Esophagus (tissue), 2 donors: ENCODE results near the gene NEO1. TPM values are rescaled to one million over a fixed set of nuclear protein-coding genes. Genes with fewer than 3 reads are reported as not detected.
"Not testable (repeated sequence)": the region's sequence is repeated elsewhere in the genome, so short reads cannot be mapped to it uniquely, and the experiment has no call there.

ENCODE experiments used
- H3K27ac ChIP-seq, 2 donors: one replicate each; pipeline ENCODE4 v1.5.1; 2013; ENCODE audit warnings: low read depth in 2 of 2, mild to moderate bottlenecking in 2 of 2, inconsistent platforms in 1 of 2, low read length in 1 of 2, moderate library complexity in 1 of 2
- H3K27me3 ChIP-seq, 2 donors: one replicate each; pipeline ENCODE4 v1.6.1; 2013; ENCODE audit warnings: low read length in 2 of 2, control low read depth in 1 of 2, mild to moderate bottlenecking in 1 of 2; ENCODE audit not compliant: insufficient read depth in 2 of 2, control insufficient read depth in 1 of 2
- H3K36me3 ChIP-seq, 2 donors: one replicate each; pipeline ENCODE4 v1.6.1; 2013; ENCODE audit warnings: low read length in 1 of 2; ENCODE audit not compliant: control insufficient read depth in 2 of 2, insufficient read depth in 2 of 2
- H3K4me1 ChIP-seq, 2 donors: one replicate each; pipeline ENCODE4 v1.6.1; 2013; ENCODE audit warnings: low read length in 1 of 2; ENCODE audit not compliant: control insufficient read depth in 2 of 2, insufficient read depth in 2 of 2
- H3K4me3 ChIP-seq, 2 donors: one replicate each; pipeline ENCODE4 v1.5.1; 2013; ENCODE audit warnings: low read length in 2 of 2, mild to moderate bottlenecking in 2 of 2, low read depth in 1 of 2, moderate library complexity in 1 of 2
- H3K9me3 ChIP-seq, 2 donors: one replicate each; pipeline ENCODE4 v1.6.1; 2013; ENCODE audit warnings: mild to moderate bottlenecking in 2 of 2, low read depth in 1 of 2, low read length in 1 of 2, moderate library complexity in 1 of 2; ENCODE audit not compliant: control insufficient read depth in 2 of 2, insufficient read depth in 1 of 2
- WGBS, 2 donors: extraction: QIAGEN DNeasy Blood & Tissue Kit; methylation state at CpG; one replicate each; pipeline ENCODE4 v1.1.7; 2013; 5-methylcytosine and 5-hydroxymethylcytosine counted together
- polyA plus RNA-seq, 2 donors: library from polyadenylated mRNA; stranded (reverse); fragments of 200-250 nt; gene quantifications; one replicate each; pipeline ENCODE4 v1.2.3, GENCODE V29; 2013
- donor health status: healthy with polysubstance abuse.
- donor health status: Bipolar disorder and iron deficiency.

The NEO1 gene
- polyA plus RNA-seq, 2 donors: 5.7 to 7.3 TPM

DNA sequence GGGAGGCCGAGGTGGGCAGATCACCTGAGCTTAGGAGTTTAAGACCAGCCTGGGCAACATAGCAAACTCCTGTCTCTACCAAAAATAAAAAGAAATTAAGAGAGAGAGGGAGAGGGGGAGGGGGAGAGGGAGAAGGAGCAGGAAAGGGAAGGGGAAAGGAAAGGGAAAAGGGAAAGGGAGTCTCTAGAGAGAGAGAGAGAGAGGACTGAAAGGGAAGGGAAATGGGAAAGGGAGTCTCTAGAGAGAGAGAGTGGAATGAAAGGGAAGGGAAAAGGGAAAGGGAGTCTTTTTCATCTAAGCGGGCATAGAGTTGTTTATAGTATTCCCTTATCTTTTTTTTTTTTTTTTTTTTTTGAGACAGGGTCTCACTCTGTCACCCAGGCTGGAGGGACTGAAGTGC lies 148.1 kb downstream of the NEO1 start:
- H3K36me3 ChIP-seq: no peaks in the 10 kb centered on the region
- no peaks in the 10 kb centered on the region for H3K27me3 ChIP-seq
- 96 to 98% methylated on average over 2 of the region's 2 CpGs for WGBS, 2 donors
- H3K4me1 ChIP-seq: no peaks in the 10 kb centered on the region
- H3K9me3 ChIP-seq: no peaks in the 10 kb centered on the region
- no peak overlapping the region for H3K27ac ChIP-seq
- no peak overlapping the region for H3K4me3 ChIP-seq

DNA sequence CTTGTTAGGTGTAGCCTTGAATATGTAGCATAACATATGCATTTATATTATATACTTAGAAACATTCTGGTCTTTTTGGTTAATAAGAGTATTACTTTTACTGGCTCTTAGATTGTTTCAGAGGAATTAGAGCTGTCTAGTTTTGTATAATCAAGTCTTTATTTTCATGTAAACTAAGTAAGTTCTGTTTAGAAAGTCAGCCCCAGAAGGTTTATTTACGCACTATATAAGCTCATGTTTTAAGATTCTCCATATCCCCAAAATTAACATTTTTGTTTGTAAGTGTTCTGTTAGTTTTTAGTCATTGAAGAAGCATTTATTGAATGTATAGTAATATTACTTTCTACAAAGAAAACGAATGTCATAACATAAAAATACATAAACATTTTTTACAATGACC lies 158.4 kb downstream of the NEO1 start:
- Histone ChIP-seq H3K4me1 (no peaks in the 10 kb centered on the region), H3K9me3 (no peaks in the 10 kb centered on the region), H3K27me3 (no peaks in the 10 kb centered on the region), H3K4me3 (no peak overlapping the region), H3K36me3 (no peaks in the 10 kb centered on the region), H3K27ac (no peak overlapping the region)
- WGBS, 2 donors: 68 to 83% methylated on average over 2 of the region's 2 CpGs

DNA sequence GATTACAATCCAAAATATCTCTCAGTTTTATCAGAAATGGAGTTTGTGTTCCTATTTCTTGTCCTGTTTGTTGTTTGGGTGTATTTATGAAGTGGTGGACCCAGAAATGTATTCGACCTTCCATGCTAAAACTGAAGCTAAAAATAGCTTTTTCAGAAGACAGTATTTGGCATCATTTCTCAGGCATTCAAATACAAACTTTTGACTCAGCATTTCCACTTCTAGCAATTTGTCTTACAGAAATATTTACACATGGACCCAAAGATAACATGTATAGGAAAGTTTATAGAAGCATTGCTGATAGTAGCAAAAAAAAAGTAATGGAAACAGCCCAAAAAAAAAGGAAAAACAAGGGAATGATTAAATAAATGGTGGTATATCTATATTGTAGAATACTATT lies 160.2 kb downstream of the NEO1 start:
- no peaks in the 10 kb centered on the region for H3K4me1 ChIP-seq
- WGBS, 2 donors: 35 to 39% methylated on average over 1 of the region's 1 CpG
- no peaks in the 10 kb centered on the region for H3K9me3 ChIP-seq
- H3K36me3 ChIP-seq: no peaks in the 10 kb centered on the region
- no peak overlapping the region for H3K27ac ChIP-seq
- no peaks in the 10 kb centered on the region for H3K27me3 ChIP-seq
- no peak overlapping the region for H3K4me3 ChIP-seq

DNA sequence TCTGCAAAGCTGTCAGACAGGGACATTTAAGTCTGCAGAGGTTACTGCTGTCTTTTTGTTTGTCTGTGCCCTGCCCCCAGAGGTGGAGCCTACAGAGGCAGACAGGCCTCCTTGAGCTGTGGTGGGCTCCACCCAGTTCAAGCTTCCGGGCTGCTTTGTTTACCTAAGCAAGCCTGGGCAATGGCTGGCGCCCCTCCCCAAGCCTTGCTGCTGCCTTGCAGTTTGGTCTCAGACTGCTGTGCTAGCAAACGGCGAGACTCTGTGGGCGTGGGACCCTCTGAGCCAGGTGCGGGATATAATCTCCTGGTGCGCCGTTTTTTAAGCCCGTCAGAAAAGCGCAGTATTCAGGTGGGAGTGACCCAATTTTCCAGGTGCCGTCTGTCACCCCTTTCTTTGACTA lies 169.2 kb downstream of the NEO1 start:
- H3K36me3 ChIP-seq, H3K4me3 ChIP-seq, H3K4me1 ChIP-seq, H3K9me3 ChIP-seq, H3K27me3 ChIP-seq, H3K27ac ChIP-seq: not testable (repeated sequence)
- 88% methylated on average over 11 of the region's 11 CpGs for WGBS, 2 donors

DNA sequence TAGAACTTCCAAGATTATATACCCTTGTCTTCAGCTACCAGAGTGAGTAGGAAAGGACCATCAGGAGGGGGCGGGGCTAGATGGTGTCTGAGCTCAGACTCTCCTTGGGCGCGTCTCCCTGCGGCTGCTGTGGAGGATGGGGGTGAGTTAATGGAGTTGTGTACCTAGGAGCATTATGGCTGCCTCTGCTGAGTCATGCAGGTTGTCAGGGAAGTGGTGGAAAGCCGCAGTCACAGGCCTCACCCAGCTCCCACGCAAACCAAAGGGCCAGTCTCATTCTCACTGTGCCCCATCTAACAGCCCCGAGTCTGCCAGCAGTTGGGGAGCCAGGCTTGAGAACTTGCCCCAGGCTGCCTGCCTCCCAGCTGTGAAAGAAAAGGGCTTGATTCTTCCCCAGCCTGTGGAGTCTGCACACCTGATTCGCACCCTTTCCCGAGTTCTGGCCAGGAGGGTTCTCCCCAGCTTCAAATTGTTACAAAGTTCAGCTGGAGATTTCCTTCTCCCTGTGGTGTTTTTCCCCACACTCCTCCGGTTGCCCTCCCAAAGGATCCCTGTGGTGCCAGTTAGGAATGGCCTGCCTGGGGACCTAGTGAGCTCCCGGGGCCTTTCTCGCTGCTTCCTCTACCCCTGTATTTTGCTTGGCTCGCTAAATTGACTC lies 173.2 kb downstream of the NEO1 start:
- Histone ChIP-seq H3K9me3 (no peaks in the 10 kb centered on the region), H3K4me1 (no peaks in the 10 kb centered on the region), H3K27ac (no peak overlapping the region), H3K36me3 (no peaks in the 10 kb centered on the region), H3K27me3 (no peaks in the 10 kb centered on the region), H3K4me3 (no peak overlapping the region)
- 84 to 86% methylated on average over 13 of the region's 13 CpGs for WGBS, 2 donors

DNA sequence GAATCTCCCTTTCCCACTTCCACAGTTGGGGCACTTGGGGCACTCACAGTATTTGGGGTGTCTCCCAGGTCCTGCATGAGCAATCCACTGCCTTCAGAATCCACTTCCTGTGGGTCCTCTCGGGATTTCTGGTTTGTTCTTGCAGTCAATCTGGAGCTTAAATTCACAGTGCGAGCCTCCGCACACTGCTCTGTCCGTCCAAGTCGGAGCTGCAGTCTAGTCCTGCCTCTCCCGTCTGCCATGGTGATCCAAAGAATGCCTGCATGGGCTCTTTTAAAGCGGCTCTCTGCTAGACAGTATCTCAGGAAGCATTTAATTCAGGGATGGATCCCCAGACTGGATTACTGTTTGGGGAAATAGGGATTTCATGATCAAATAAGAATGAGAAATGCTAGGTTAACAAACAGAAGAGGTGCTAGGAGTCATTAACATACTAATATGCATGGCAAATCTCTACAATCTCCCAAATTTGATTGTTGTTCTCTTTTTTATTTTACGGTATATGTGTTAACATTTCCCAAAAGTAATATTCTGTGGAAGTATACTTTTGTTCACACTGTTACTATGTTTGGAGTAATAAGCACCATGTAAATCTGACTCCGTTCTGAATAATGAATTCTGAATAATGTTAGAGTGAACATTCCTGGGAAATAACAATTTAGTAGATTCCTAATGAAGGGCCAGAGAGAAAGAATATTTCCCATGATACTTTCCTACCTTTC lies 174.0 kb downstream of the NEO1 start:
- no peaks in the 10 kb centered on the region for H3K27me3 ChIP-seq
- no peaks in the 10 kb centered on the region for H3K9me3 ChIP-seq
- 83 to 86% methylated on average over 9 of the region's 9 CpGs for WGBS, 2 donors
- H3K4me1 ChIP-seq: no peaks in the 10 kb centered on the region
- no peaks in the 10 kb centered on the region for H3K36me3 ChIP-seq
- no peak overlapping the region for H3K4me3 ChIP-seq
- H3K27ac ChIP-seq: no peak overlapping the region

DNA sequence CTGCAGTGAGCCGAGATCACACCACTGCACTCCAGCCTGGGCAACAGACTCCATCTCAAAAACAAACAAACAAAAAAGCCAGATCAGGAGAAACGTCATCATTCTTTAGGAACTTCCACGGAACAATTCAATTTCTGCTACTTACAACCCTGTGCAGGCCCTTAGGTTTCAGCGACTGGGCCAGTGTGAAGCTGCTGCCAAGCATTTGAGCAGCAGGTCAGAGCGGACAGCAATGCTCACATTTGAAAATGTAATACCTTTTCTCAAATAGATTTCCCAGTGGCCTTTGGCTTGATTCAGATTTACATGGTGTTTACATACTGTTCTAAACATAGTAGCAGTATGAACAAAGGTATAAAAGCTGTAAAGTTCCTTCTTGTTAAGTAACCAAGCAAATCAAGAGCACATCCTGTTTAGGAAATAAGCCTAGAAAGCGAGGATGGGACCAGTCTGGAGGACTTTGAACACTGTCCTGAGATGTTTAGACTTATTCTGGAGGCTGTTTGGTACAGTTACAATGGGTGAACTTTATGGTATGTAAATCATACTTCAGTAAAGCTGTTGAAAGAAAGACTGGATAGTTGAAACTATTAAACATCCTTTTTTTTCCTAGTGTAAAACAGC lies 175.3 kb downstream of the NEO1 start:
- H3K36me3 ChIP-seq: no peaks in the 10 kb centered on the region
- no peaks in the 10 kb centered on the region for H3K27me3 ChIP-seq
- H3K4me1 ChIP-seq: peaks cover 0 to 2% of the 10 kb centered on the region in 2 donors
- WGBS, 2 donors: 71 to 77% methylated on average over 6 of the region's 6 CpGs
- H3K27ac ChIP-seq: no peak overlapping the region
- no peaks in the 10 kb centered on the region for H3K9me3 ChIP-seq
- no peak overlapping the region for H3K4me3 ChIP-seq

DNA sequence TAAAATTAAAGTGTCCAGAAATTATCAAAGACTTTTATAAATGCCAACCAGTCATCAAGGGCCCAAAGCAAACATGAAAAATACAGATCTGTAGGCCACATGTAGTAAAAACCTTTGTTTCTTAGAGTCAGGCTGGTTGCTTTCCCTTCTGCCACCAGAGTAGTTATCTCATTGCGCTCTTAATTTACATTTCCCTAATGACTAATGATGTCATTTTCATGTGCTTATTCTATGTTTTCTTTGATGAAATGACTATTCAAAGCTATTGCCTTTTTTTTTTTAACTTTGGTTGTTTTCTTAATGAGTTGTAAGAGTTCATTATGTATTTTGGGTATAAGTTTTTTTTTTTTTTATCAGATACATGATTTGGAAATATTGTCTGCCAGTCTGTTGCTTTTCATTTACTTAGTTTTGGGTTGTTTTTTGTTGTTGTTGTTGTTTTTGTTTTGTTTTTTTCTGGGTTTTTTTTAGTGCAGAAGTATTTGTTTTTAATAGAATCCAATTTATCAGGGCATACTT lies 175.9 kb downstream of the NEO1 start:
- no peaks in the 10 kb centered on the region for H3K36me3 ChIP-seq
- no peaks in the 10 kb centered on the region for H3K27me3 ChIP-seq
- 94% methylated on average over 1 of the region's 1 CpG for WGBS, 2 donors
- no peak overlapping the region for H3K27ac ChIP-seq
- H3K4me3 ChIP-seq: no peak overlapping the region
- H3K4me1 ChIP-seq: peaks cover 0 to 2% of the 10 kb centered on the region in 2 donors
- H3K9me3 ChIP-seq: no peaks in the 10 kb centered on the region

DNA sequence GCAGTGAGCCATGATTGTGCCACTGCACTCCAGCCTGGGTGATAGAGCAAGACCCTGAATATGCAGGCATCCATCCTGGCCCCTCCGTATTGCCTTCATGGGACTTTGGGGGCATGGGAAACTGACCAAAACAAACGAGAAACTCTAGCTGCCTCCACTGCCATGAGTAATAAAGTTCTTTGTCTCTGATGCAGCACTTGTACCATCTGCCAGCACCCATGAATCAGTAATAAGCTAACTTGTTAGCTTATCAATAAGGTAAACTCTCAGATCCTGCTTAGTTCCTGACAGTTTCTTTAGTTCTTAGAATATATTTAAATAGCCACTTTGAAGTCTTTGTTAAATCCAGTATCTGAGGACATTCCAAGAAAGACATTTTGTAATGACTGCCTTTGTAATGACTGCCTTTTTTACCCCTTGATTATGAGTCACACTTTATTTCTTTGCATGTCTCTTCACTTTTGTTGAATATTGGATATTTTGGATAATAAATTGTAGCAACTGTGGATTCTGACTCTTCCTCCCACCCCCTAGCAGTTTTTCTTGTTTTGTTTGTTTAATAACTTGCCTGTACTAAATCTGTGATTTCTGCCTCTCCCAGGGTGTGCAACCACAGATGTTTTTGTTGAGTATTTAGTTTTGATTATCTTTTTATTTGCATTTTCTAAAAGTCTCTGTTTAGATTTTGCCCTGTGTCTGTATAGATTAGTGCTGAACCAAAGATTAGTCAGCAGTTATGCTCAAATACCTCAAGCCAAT lies 179.6 kb downstream of the NEO1 start:
- H3K4me1 ChIP-seq: peaks cover 0 to 2% of the 10 kb centered on the region in 2 donors
- H3K27me3 ChIP-seq: no peaks in the 10 kb centered on the region
- H3K4me3 ChIP-seq: no peak overlapping the region
- H3K27ac ChIP-seq: no peak overlapping the region
- H3K9me3 ChIP-seq: no peaks in the 10 kb centered on the region
- WGBS, 2 donors: 35 to 56% methylated on average over 2 of the region's 2 CpGs
- peaks cover 0 to 3% of the 10 kb centered on the region in 2 donors for H3K36me3 ChIP-seq
